Panc1 (cell line): ENCODE measurements around the gene RPA3. TPM values are rescaled to one million over a fixed set of nuclear protein-coding genes. Genes with fewer than 3 reads are reported as not detected.

Experiments
- ATAC-seq: fragments of 200-7000 bp; cut with Tn5 transposase; 2 replicates; pipeline ENCODE4 v1.9.1; 2020; ENCODE audit warnings: mild to moderate bottlenecking, moderate library complexity
- Bru-seq: library from RNA; stranded (reverse); fragments of 400-500 nt; gene quantifications from one replicate; lab custom pipeline; 2021; lab: Mats Ljungman, UMichigan
- BruChase-seq, 2 experiments: library from RNA; stranded (reverse); fragments of 400-500 nt; gene quantifications; one replicate each; lab custom pipeline; 2021; lab: Mats Ljungman, UMichigan
- BruUV-seq: library from RNA; stranded (reverse); fragments of 400-500 nt; replicated peaks from 2 replicates; lab custom pipeline; 2021; lab: Mats Ljungman, UMichigan
- CTCF ChIA-PET: fragments of 300-600 bp; sonication (Branson Sonifier 250); formaldehyde crosslinking; loops from one replicate; lab custom pipeline; 2022; ENCODE audit warnings: antibody characterized with exemption; lab: Charles Lee
- POLR2A ChIA-PET: fragments of 300-600 bp; sonication (Branson Sonifier 250); formaldehyde crosslinking; loops from one replicate; lab custom pipeline; 2022; ENCODE audit warnings: antibody characterized with exemption; lab: Charles Lee
- DNase-seq: peaks from one replicate; pipeline ENCODE4 v3.0.0-alpha.2; 2010; ENCODE audit warnings: low read depth, low spot score
- H3K27ac ChIP-seq: 2 replicates; pipeline ENCODE4 v1.5.1; 2011; ENCODE audit warnings: mild to moderate bottlenecking, low read length, inconsistent platforms
- H3K27me3 ChIP-seq: fragments of 200-500 bp; sonication (Bioruptor generic); 2 replicates; pipeline ENCODE4 v1.6.0; 2014; ENCODE audit warnings: low read length, inconsistent platforms; ENCODE audit not compliant: control insufficient read depth, insufficient read depth
- H3K36me3 ChIP-seq: fragments of 200-500 bp; sonication (Bioruptor generic); 2 replicates; pipeline ENCODE4 v1.5.1; 2014; ENCODE audit warnings: inconsistent platforms, mild to moderate bottlenecking, low read length, moderate library complexity; ENCODE audit not compliant: control insufficient read depth, insufficient read depth
- H3K4me1 ChIP-seq: 2 replicates; pipeline ENCODE4 v1.5.1; 2011; ENCODE audit warnings: inconsistent platforms, mild to moderate bottlenecking, low read length, moderate library complexity; ENCODE audit not compliant: control insufficient read depth, insufficient read depth
- H3K4me3 ChIP-seq, 2 experiments: 2 replicates each; pipeline ENCODE4 v1.5.1; 2011 to 2012; ENCODE audit warnings: low read depth in 2 of 2, low read length in 2 of 2, mild to moderate bottlenecking in 2 of 2, inconsistent platforms in 1 of 2, moderate library complexity in 1 of 2
- H3K9me3 ChIP-seq: fragments of 200-500 bp; sonication (Bioruptor generic); 2 replicates; pipeline ENCODE4 v1.5.1; 2014; ENCODE audit warnings: low read depth, mild to moderate bottlenecking, inconsistent platforms, low read length, moderate library complexity; ENCODE audit not compliant: control insufficient read depth, insufficient read depth
- POLR2AphosphoS5 ChIP-seq: IDR thresholded peaks from 2 replicates; pipeline ENCODE4 v1.6.1; 2012; ENCODE audit warnings: mild to moderate bottlenecking, low read depth, low read length, moderate library complexity
- REST ChIP-seq, 2 experiments: IDR thresholded peaks; 2 replicates each; pipeline ENCODE4 v1.6.1; 2011 to 2012; ENCODE audit warnings: low read depth in 2 of 2, control low read depth in 1 of 2, low read length in 1 of 2, mild to moderate bottlenecking in 1 of 2, moderate library complexity in 1 of 2; ENCODE audit not compliant: insufficient read depth in 1 of 2
- SIN3A ChIP-seq: IDR thresholded peaks from 2 replicates; pipeline ENCODE4 v1.6.1; 2012; ENCODE audit warnings: low read depth, mild to moderate bottlenecking, low read length, moderate library complexity, borderline replicate concordance; ENCODE audit not compliant: insufficient read depth
- TCF7L2 ChIP-seq: IDR thresholded peaks from 2 replicates; pipeline ENCODE4 v1.6.1; 2011; ENCODE audit warnings: mild to moderate bottlenecking, low read depth, low read length, inconsistent platforms
- in situ Hi-C: cut with HindIII; loops from 2 replicates; pipeline ENCODE4 v1.10.0; 2016; ENCODE audit warnings: low sequenced_read_pairs, low pct_unique_long_range_greater_than_20kb
- intact Hi-C: fragments of 100-400 bp; cut with micrococcal nuclease; formaldehyde crosslinking; loops from one replicate; pipeline ENCODE4 v1.10.0; 2022; ENCODE audit not compliant: unreplicated experiment
- long read RNA-seq: library from polyadenylated mRNA; unstranded; transcript quantifications from one replicate; pipeline ENCODE4 v2.0.0, GENCODE V29; 2021; ENCODE audit not compliant: unreplicated experiment
- polyA plus RNA-seq: library from polyadenylated mRNA; unstranded; fragments of >200 nt; gene quantifications from one replicate; pipeline ENCODE4 v1.2.1, GENCODE V29; 2012; ENCODE audit warnings: missing spikeins; ENCODE audit not compliant: insufficient read length
- total RNA-seq: library from RNA; stranded (reverse); gene quantifications from one replicate; pipeline ENCODE4 v1.2.1, GENCODE V29; 2021; ENCODE audit not compliant: unreplicated experiment
- TF ChIP-seq, protein P1 (sequence below): fragments of 450-650 bp; IDR thresholded peaks from 2 replicates; pipeline ENCODE4 v1.5.1; 2017; ENCODE audit warnings: mild to moderate bottlenecking

The RPA3 gene
- 93.5 TPM for total RNA-seq
- polyA plus RNA-seq: 49.1 TPM
- percentile 39 among the genes with signal in this experiment for Bru-seq, nascent RNA
- percentile 34 among the genes with signal in this experiment for BruChase-seq, experiment 1, labeled RNA remaining after a 2-hour chase
- percentile 40 among the genes with signal in this experiment for BruChase-seq, experiment 2, labeled RNA remaining after a 6-hour chase
- long read RNA-seq, partial matches to known transcripts: 75 of 82 reads
- long read RNA-seq, other reads (novel, unspliced or antisense): 2 of 82 reads

GRCh38 chr7:7718492-7718891 lies at the start of gene RPA3:
RPA3 (minus strand) TSS chr7:7718607; CDS start chr7:7640418, 78,189 bp downstream.
- no peak within 1 kb of the TSS for H3K4me3 ChIP-seq
- in situ Hi-C loops: no loop called here
- CTCF ChIA-PET: interaction anchor here (0.7 kb wide), 1 partner anchor 56 kb away, joined by 5 read pairs; no protein-coding TSS in a partner anchor

DNA sequence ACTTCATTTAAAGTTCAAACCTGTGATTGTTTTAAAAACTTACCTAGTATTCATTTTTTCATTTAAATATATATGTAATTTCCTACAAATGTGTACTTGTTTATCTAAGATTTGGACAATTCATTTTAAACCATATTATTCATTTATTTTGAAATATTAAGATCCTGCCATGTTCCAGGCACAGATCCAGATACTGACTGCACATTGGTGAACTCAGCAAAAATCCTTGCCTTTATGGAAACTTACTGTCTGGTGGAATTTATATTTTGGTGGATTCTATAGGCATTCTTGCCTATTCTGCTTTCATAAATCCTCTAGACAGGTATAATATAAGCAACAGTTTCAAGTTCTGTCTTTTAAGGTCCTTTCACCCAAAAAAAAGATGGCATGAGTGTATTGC lies 48.3 kb upstream of the RPA3 start:
- H3K4me3 ChIP-seq: no peak overlapping the region
- H3K9me3 ChIP-seq: no peaks in the 10 kb centered on the region
- no TSS peak for BruUV-seq
- H3K36me3 ChIP-seq: no peaks in the 10 kb centered on the region
- H3K27me3 ChIP-seq: no peaks in the 10 kb centered on the region
- intact Hi-C loops: loop anchor here (10.0 kb wide), 3 partner anchors 172 to 448 kb away; no protein-coding TSS in a partner anchor
- TF ChIP-seq REST (IDR thresholded peaks at IDR 0.05; ENCODE audit: insufficient read depth in 1 of 2, low read depth in 2 of 2, low read length in 1 of 2) (no peak), SIN3A (no peak)
- in situ Hi-C loops: no loop called here
- no peak overlapping the region for H3K27ac ChIP-seq
- POLR2A ChIA-PET: interaction anchor here (0.6 kb wide), 1 partner anchor 11 kb away, joined by 3 read pairs; no protein-coding TSS in a partner anchor
- no peak for ATAC-seq
- peaks cover 7% of the 10 kb centered on the region; the same call in 1 of the 2 replicates for H3K4me1 ChIP-seq
- CTCF ChIA-PET: no interaction called here
- no peak for DNase-seq

More at GRCh38 chr7:7718492-7718891, at the start of gene RPA3:
- no peaks in the 10 kb centered on the region for H3K9me3 ChIP-seq
- H3K4me1 ChIP-seq: peaks cover 9% of the 10 kb centered on the region; the same call in 1 of the 2 replicates
- H3K36me3 ChIP-seq: no peaks in the 10 kb centered on the region
- H3K27me3 ChIP-seq: no peaks in the 10 kb centered on the region
- TF ChIP-seq REST (IDR thresholded peaks at IDR 0.05; ENCODE audit: insufficient read depth in 1 of 2, low read depth in 2 of 2, low read length in 1 of 2): no peak
- no peak for TF ChIP-seq TCF7L2
- TF ChIP-seq POLR2AphosphoS5: no peak
- no peak for TF ChIP-seq SIN3A
- TF ChIP-seq, protein P1, sequence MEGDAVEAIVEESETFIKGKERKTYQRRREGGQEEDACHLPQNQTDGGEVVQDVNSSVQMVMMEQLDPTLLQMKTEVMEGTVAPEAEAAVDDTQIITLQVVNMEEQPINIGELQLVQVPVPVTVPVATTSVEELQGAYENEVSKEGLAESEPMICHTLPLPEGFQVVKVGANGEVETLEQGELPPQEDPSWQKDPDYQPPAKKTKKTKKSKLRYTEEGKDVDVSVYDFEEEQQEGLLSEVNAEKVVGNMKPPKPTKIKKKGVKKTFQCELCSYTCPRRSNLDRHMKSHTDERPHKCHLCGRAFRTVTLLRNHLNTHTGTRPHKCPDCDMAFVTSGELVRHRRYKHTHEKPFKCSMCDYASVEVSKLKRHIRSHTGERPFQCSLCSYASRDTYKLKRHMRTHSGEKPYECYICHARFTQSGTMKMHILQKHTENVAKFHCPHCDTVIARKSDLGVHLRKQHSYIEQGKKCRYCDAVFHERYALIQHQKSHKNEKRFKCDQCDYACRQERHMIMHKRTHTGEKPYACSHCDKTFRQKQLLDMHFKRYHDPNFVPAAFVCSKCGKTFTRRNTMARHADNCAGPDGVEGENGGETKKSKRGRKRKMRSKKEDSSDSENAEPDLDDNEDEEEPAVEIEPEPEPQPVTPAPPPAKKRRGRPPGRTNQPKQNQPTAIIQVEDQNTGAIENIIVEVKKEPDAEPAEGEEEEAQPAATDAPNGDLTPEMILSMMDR: no peak
- H3K27ac ChIP-seq: peak within 1 kb of the TSS; percentile 55; the same call in 1 of the 2 replicates
- POLR2A ChIA-PET: no interaction called here
- BruUV-seq: no TSS peak
- ATAC-seq: no peak
- DNase-seq: no peak
- intact Hi-C loops: no loop called here
